Kidney epithelial cell (primary cell): Measurements from ENCODE around the gene IMP4. TPM values are rescaled to one million over a fixed set of nuclear protein-coding genes. Genes with fewer than 3 reads are reported as not detected.

Experiments
- DNase-seq: peaks from one replicate; pipeline ENCODE4 v3.0.0-alpha.2; 2010; ENCODE audit warnings: low read depth
- H3K27me3 ChIP-seq: 2 replicates; pipeline ENCODE4 v1.6.0; 2011; ENCODE audit warnings: low read length; ENCODE audit not compliant: control insufficient read depth, insufficient read depth
- H3K36me3 ChIP-seq: 2 replicates; pipeline ENCODE4 v1.5.1; 2011; ENCODE audit warnings: low read length; ENCODE audit not compliant: control insufficient read depth, insufficient read depth
- H3K4me3 ChIP-seq: 2 replicates; pipeline ENCODE4 v1.5.1; 2011; ENCODE audit warnings: low read depth, mild to moderate bottlenecking, control low read depth, low read length
- CTCF ChIP-seq: IDR thresholded peaks from 2 replicates; pipeline ENCODE4 v1.5.1; 2011; ENCODE audit warnings: mild to moderate bottlenecking, moderate library complexity, low read length, control low read depth, inconsistent platforms; ENCODE audit not compliant: insufficient read depth, poor library complexity, severe bottlenecking
- total RNA-seq: library from RNA; depleted of rRNA; stranded (reverse); fragments of >200 nt; gene quantifications from 2 replicates; pipeline ENCODE4 v1.2.3, GENCODE V29; 2015

Gene IMP4
- total RNA-seq, 1 donor from 2014 or later: 121 TPM

DNA sequence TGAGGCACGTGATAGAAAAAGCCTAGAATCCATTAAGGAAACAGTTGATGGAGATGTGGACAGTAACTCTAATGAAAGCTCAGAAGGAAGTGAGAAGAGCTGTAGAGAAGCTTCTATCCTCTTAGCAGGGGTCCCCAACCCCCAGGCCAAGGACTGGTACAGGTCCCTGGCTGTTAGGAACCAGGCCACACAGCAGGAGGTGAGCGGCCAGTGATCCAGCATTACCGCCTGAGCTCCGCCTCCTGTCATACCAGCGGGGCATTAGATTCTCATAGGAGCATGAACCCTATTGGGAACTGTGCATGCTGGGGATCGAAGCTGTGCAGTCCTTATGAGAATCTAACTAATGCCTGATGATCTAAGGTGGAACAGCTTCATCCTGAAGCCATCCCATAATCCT, 8.7 kb upstream of the IMP4 start:
- no peak for DNase-seq
- no peak for TF ChIP-seq CTCF
- peaks cover 2% of the 10 kb centered on the region for H3K27me3 ChIP-seq

DNA sequence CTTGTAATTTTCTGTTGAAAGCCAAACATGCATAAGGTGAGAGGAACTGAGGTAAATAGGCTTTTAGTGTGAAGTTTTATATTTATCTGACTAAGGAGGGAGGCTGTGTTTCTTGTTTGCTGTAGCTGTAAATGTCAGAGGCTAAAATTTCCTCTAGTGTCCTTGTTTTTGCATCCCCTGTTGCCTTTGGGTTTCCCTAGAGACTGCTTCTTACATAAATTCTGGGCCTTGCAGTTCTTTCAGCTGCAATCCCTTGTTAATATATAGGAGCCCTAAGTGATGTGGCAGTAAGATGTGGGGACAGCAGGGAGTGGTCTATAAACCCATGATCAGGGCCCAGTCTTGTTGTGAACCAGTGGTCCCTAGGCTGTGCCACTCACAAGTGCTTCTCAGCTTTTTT, 7.5 kb upstream of the IMP4 start:
- no peak for TF ChIP-seq CTCF
- H3K4me3 ChIP-seq: no peak overlapping the region
- H3K36me3 ChIP-seq: no peaks in the 10 kb centered on the region
- DNase-seq: no peak
- peaks cover 2% of the 10 kb centered on the region for H3K27me3 ChIP-seq

More for the DNA sequence above, 8.7 kb upstream of the IMP4 start:
- Histone ChIP-seq H3K4me3 (no peak overlapping the region), H3K36me3 (no peaks in the 10 kb centered on the region)

- peaks cover 2% of the 10 kb centered on the region for H3K27me3 ChIP-seq
- no peak for DNase-seq
- TF ChIP-seq CTCF: no peak
- no peaks in the 10 kb centered on the region for H3K36me3 ChIP-seq
- H3K4me3 ChIP-seq: no peak overlapping the region
Observed at GRCh38 chr2:130336150-130336876, 6.4 kb upstream of the IMP4 start.

DNA sequence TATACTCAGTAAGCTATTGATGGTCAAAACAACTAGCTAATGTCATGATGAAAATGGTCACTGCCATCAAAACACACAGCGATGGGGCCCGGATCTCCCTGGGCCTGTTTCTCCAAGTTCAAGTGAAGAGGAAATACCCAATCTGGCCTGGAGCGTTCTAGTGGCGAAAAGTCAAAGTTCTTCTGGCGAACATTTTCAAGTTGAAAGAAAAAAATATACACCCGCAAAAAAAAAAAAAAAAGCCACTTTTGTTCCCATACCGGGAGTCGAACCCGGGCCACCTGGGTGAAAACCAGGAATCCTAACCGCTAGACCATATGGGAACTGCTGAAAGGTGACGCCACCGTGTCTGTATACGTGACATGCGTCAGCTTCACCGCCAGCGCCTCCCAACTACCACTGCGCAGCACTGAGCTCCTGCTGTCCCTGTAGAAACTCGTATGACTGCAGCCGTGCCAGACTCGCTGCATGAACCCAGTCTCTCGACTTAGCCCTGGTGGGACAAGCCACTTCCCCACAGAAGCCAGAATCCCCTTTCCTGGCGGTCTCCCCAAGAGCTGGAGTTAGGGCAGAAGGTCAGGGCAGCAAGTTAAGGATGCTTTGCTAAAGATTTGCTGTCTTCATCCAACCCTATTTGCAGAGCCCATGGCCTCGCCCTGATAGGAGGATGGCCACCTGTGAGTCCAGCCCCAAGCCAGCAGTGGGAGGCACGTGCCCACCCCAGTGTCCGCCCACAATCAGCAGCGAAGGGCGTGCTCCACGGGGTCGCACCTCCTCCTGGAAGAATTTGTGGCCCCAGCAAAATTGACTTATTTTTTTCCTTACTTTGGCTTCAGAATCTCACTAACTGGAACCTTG, 5.6 kb upstream of the IMP4 start:
- Histone ChIP-seq H3K36me3 (no peaks in the 10 kb centered on the region), H3K4me3 (peak overlapping the region; percentile 44), H3K27me3 (no peaks in the 10 kb centered on the region)
- no peak for TF ChIP-seq CTCF
- DNase-seq: peak; percentile 23

- no peaks in the 10 kb centered on the region for H3K27me3 ChIP-seq
- no peak for TF ChIP-seq CTCF
- H3K36me3 ChIP-seq: no peaks in the 10 kb centered on the region
- DNase-seq: peak; percentile 56
- H3K4me3 ChIP-seq: no peak overlapping the region
Observed at GRCh38 chr2:130337735-130338325, 4.9 kb upstream of the IMP4 start.
